Measurements from ENCODE around the gene GLCE. TPM values are rescaled to one million over a fixed set of nuclear protein-coding genes. Genes with fewer than 3 reads are reported as not detected.

Gene GLCE
- total RNA-seq, 1 donor from 2014 or later: 8.5 TPM

GRCh38 chr15:69159805-69160140, 662 bp upstream of the GLCE start:
- TF ChIP-seq CTCF (IDR thresholded peaks at IDR 0.05; ENCODE audit: unreplicated experiment): no peak
- Mint-ChIP-seq H3K27me3 (ENCODE audit: unreplicated experiment) (peaks cover 6% of the 10 kb centered on the region), H3K36me3 (ENCODE audit: low read depth, unreplicated experiment) (no peaks in the 10 kb centered on the region), H3K27ac (ENCODE audit: unreplicated experiment) (peak overlapping the region; percentile 85), H3K4me1 (ENCODE audit: unreplicated experiment) (peaks cover 16% of the 10 kb centered on the region), H3K4me3 (ENCODE audit: unreplicated experiment) (peak overlapping the region; percentile 94), H3K9me3 (ENCODE audit: unreplicated experiment) (no peaks in the 10 kb centered on the region)
- no peak for DNase-seq (ENCODE audit: low spot score)

- H3K27me3 Mint-ChIP-seq (ENCODE audit: unreplicated experiment): peaks cover 6% of the 10 kb centered on the region
- peak; percentile 37 for DNase-seq (ENCODE audit: low spot score)
These were observed 843 bp downstream of the GLCE start for GRCh38 chr15:69161079-69161877.

GRCh38 chr15:69161878-69162213, 1.4 kb downstream of the GLCE start:
- no peak for DNase-seq (ENCODE audit: low spot score)
- no peaks in the 10 kb centered on the region for H3K9me3 Mint-ChIP-seq (ENCODE audit: unreplicated experiment)
- H3K4me1 Mint-ChIP-seq (ENCODE audit: unreplicated experiment): peaks cover 13% of the 10 kb centered on the region
- peak overlapping the region; percentile 62 for H3K27ac Mint-ChIP-seq (ENCODE audit: unreplicated experiment)
- TF ChIP-seq CTCF (IDR thresholded peaks at IDR 0.05; ENCODE audit: unreplicated experiment): no peak
- H3K27me3 Mint-ChIP-seq (ENCODE audit: unreplicated experiment): peaks cover 6% of the 10 kb centered on the region
- peak overlapping the region; percentile 98 for H3K4me3 Mint-ChIP-seq (ENCODE audit: unreplicated experiment)
- H3K36me3 Mint-ChIP-seq (ENCODE audit: low read depth, unreplicated experiment): no peaks in the 10 kb centered on the region

More at GRCh38 chr15:69161079-69161877, 843 bp downstream of the GLCE start:
- TF ChIP-seq CTCF (IDR thresholded peaks at IDR 0.05; ENCODE audit: unreplicated experiment): no peak
- Mint-ChIP-seq H3K9me3 (ENCODE audit: unreplicated experiment) (no peaks in the 10 kb centered on the region), H3K4me3 (ENCODE audit: unreplicated experiment) (peak overlapping the region; percentile 98), H3K36me3 (ENCODE audit: low read depth, unreplicated experiment) (no peaks in the 10 kb centered on the region), H3K4me1 (ENCODE audit: unreplicated experiment) (peaks cover 13% of the 10 kb centered on the region), H3K27ac (ENCODE audit: unreplicated experiment) (peak overlapping the region; percentile 62)

GRCh38 chr15:69163141-69163669, 2.8 kb downstream of the GLCE start:
- Mint-ChIP-seq H3K27me3 (ENCODE audit: unreplicated experiment) (peaks cover 6% of the 10 kb centered on the region), H3K36me3 (ENCODE audit: low read depth, unreplicated experiment) (no peaks in the 10 kb centered on the region), H3K27ac (ENCODE audit: unreplicated experiment) (no peak overlapping the region), H3K9me3 (ENCODE audit: unreplicated experiment) (no peaks in the 10 kb centered on the region), H3K4me3 (ENCODE audit: unreplicated experiment) (no peak overlapping the region), H3K4me1 (ENCODE audit: unreplicated experiment) (peaks cover 13% of the 10 kb centered on the region)
- DNase-seq (ENCODE audit: low spot score): no peak
- no peak for TF ChIP-seq CTCF (IDR thresholded peaks at IDR 0.05; ENCODE audit: unreplicated experiment)

Measured in endothelial cell (in vitro differentiated cells).